Measurements from ENCODE around the gene TNFAIP3.
A peak's percentile ranks its signal among the peaks of the same experiment; 100 is the strongest.

The TNFAIP3 gene

GRCh38 chr6:137917551-137918325 is 50.7 kb downstream of the TNFAIP3 start:
- DNase-seq = no peak
- H3K36me3 ChIP-seq = no peaks in the 10 kb centered on the region
- H3K9me3 ChIP-seq (ENCODE audit: severe bottlenecking) = no peaks in the 10 kb centered on the region
- no peak overlapping the region for H3K4me3 ChIP-seq (ENCODE audit: low read depth, low read length)
- H3K27me3 ChIP-seq (ENCODE audit: insufficient read depth, low read depth, severe bottlenecking) = no peaks in the 10 kb centered on the region
- no peak for TF ChIP-seq CTCF (IDR thresholded peaks at IDR 0.05; ENCODE audit: low read depth, low read length)
- H3K27ac ChIP-seq = no peak overlapping the region

GRCh38 chr6:137919502-137919823 is 52.4 kb downstream of the TNFAIP3 start:
- no peak for TF ChIP-seq CTCF (IDR thresholded peaks at IDR 0.05; ENCODE audit: low read depth, low read length)
- no peaks in the 10 kb centered on the region for H3K36me3 ChIP-seq
- no peak for DNase-seq

GRCh38 chr6:137919837-137920730 is 53.0 kb downstream of the TNFAIP3 start:
- no peak overlapping the region for H3K27ac ChIP-seq
- H3K27me3 ChIP-seq (ENCODE audit: insufficient read depth, low read depth, severe bottlenecking) = no peaks in the 10 kb centered on the region
- no peaks in the 10 kb centered on the region for H3K36me3 ChIP-seq
- H3K9me3 ChIP-seq (ENCODE audit: severe bottlenecking) = no peaks in the 10 kb centered on the region
- DNase-seq = no peak
- H3K4me3 ChIP-seq (ENCODE audit: low read depth, low read length) = no peak overlapping the region
- TF ChIP-seq CTCF (IDR thresholded peaks at IDR 0.05; ENCODE audit: low read depth, low read length) = no peak

More at GRCh38 chr6:137919502-137919823, 52.4 kb downstream of the TNFAIP3 start:
- no peaks in the 10 kb centered on the region for H3K27me3 ChIP-seq (ENCODE audit: insufficient read depth, low read depth, severe bottlenecking)
- no peaks in the 10 kb centered on the region for H3K9me3 ChIP-seq (ENCODE audit: severe bottlenecking)
- no peak overlapping the region for H3K4me3 ChIP-seq (ENCODE audit: low read depth, low read length)
- no peak overlapping the region for H3K27ac ChIP-seq

- Histone ChIP-seq H3K36me3 (no peaks in the 10 kb centered on the region), H3K27me3 (ENCODE audit: insufficient read depth, low read depth, severe bottlenecking) (no peaks in the 10 kb centered on the region), H3K27ac (no peak overlapping the region), H3K9me3 (ENCODE audit: severe bottlenecking) (no peaks in the 10 kb centered on the region), H3K4me3 (ENCODE audit: low read depth, low read length) (no peak overlapping the region)
- 0 out of 2 replicates have a peak, but pooled peaks have one; percentile 25 for TF ChIP-seq CTCF (IDR thresholded peaks at IDR 0.05; ENCODE audit: low read depth, low read length)
- no peak for DNase-seq
These were observed 54.8 kb downstream of the TNFAIP3 start for GRCh38 chr6:137921823-137922222.

GRCh38 chr6:137923866-137924653 is 57.0 kb downstream of the TNFAIP3 start:
- DNase-seq = no peak
- Histone ChIP-seq H3K4me3 (ENCODE audit: low read depth, low read length) (no peak overlapping the region), H3K36me3 (no peaks in the 10 kb centered on the region), H3K9me3 (ENCODE audit: severe bottlenecking) (no peaks in the 10 kb centered on the region), H3K27ac (no peak overlapping the region), H3K27me3 (ENCODE audit: insufficient read depth, low read depth, severe bottlenecking) (no peaks in the 10 kb centered on the region)
- no peak for TF ChIP-seq CTCF (IDR thresholded peaks at IDR 0.05; ENCODE audit: low read depth, low read length)
